ENCODE measurements around the gene VPS26C.
"Not testable (repeated sequence)": the region's sequence is repeated elsewhere in the genome, so short reads cannot be mapped to it uniquely, and the experiment has no call there.

The VPS26C gene

GRCh38 chr21:37267269-37268185 is at the start of gene VPS26C:
Gene VPS26C (minus strand): TSS chr21:37267334. CDS start chr21:37267294, 40 bp downstream.
- DNase-seq: peak; percentile 100

DNA sequence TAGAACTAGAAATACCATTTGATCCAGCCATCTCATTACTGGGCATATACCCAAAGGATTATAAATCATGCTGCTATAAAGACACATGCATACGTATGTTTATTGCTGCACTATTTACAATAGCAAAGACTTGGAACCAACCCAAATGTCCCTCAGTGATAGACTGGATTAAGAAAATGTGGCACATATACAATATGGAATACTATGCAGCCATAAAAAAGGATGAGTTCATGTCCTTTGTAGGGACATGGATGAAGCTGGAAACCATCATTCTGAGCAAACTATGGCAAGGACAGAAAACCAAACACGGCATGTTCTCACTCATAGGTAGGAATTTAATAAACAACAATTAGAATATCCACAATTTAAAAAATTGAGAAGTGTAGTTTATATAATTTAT is 48.9 kb upstream of the VPS26C start:
- not testable (repeated sequence) for DNase-seq

GRCh38 chr21:37300114-37300751 is 33.1 kb upstream of the VPS26C start:
- DNase-seq: no peak

GRCh38 chr21:37297364-37297763 is 30.2 kb upstream of the VPS26C start:
- DNase-seq: no peak

DNA sequence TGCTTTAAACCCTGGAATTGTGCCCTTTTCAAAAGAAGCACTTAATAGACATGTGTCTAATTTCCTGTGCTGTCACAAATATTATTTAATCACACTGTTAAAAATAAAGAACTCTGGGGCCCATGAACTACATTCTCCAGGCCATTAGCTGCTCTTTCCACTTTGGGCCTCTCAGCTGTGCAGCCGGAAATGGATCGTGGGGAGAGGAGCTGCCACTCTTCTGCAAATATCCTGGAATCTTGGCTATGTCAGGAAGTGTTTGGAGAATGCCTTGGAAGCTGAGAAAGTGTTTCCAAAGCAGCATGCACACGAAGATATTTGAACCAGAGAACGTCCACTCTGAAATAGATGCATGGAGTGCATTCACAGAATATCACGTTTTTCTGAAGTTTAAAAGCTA is 27.5 kb upstream of the VPS26C start:
- no peak for DNase-seq

DNA sequence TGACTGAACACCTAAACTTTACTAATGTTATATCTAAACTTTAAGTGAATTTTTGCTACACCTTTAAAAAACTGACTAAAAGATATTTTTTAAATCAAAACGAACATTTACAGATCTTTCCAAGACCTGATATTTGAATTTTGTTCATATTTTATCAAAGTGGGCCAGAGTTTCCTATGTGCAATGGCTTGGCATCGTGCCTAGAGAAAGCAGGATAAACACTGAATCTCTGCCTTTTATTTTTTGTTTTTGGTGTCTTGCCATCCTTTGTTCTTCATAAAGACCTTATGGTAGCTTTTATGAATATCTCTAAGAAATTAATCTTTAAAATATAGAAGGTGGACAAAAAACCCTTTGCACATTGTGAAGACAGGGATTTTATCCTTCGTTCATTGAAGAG is 25.8 kb upstream of the VPS26C start:
- DNase-seq: peak; percentile 18

GRCh38 chr21:37292041-37292440 is 24.9 kb upstream of the VPS26C start:
- no peak for DNase-seq

- DNase-seq: not testable (repeated sequence)
Observed at GRCh38 chr21:37283191-37283710, 16.1 kb upstream of the VPS26C start.

GRCh38 chr21:37282602-37283001 is 15.5 kb upstream of the VPS26C start:
- DNase-seq: not testable (repeated sequence)

DNA sequence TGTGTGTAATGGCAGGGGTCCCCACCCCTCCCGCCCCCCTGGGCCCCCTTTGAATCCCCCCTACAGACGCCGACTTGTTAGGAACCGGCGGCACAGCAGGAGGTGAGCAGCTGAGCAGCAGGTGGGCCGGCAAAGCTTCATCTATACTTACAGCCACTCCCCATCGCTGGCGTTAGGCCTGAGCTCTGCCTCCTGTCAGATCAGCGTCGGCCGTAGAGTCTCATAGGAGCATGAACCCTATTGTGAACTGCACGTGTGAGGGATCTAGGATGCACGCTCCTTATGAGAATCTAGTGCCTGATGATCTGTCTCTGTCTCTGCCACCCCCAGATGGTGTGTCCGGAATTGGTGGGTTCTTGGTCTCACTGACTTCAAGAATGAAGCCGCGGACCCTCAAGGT is 14.9 kb upstream of the VPS26C start:
- DNase-seq: peak; percentile 35

DNA sequence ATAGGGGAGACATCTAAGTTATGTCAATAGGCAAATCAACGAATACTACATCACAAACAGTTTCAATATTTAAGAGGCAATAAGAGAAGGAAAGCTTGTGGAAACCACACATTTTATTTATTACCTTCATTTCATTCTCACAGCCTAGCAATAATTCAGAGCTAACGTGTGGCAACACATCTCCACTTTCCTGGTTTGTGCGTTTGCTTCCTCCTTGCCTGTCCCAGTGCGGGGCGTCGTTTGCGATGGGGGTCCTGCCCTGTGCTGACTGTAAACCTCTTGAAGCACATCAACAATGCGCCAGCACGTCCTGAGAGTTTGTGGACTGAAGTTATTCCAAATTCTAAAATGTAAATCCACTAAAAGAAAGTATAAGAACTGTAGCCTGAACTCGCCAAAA is 14.4 kb upstream of the VPS26C start:
- DNase-seq: no peak

DNA sequence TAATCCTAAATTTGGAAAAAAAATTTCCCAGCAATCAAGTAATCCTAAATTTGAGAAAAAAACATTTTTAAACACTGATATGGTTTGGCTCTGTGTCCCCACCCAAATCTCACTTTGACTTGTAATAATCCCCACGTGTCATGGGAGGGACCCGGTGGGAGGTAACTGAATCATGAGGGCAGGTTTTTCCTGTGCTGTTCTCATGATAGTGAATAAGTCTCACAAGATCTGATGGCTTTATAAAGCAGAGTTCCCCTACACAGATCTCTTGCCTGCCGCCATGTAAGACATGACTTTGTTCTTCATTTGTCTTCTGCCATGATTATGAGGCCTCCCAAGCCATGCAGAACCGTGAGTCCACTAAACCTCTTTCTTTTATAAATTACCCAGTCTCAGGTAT is 12.1 kb upstream of the VPS26C start:
- not testable (repeated sequence) for DNase-seq

- no peak for DNase-seq
Observed at GRCh38 chr21:37278199-37278598, 11.1 kb upstream of the VPS26C start.

DNA sequence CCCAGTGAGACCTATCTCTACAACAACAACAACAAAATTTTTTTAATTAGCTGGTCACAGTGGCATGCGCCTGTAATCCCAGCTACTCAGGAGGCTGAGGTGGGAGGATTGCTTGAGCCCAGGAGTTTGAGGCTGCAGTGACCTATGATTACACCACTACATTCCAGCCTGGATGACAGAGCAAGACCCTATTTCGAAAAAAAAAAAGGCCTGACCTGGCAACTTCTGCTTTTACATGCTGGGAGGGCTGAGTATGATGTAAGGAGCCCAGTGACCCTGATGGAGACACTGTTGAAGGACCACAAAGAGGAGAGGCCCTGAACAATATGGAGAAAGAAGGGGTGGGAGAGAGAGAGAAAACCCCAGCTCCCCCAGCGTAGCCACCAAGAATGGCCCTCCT is 9.2 kb upstream of the VPS26C start:
- peak; percentile 44 for DNase-seq

DNA sequence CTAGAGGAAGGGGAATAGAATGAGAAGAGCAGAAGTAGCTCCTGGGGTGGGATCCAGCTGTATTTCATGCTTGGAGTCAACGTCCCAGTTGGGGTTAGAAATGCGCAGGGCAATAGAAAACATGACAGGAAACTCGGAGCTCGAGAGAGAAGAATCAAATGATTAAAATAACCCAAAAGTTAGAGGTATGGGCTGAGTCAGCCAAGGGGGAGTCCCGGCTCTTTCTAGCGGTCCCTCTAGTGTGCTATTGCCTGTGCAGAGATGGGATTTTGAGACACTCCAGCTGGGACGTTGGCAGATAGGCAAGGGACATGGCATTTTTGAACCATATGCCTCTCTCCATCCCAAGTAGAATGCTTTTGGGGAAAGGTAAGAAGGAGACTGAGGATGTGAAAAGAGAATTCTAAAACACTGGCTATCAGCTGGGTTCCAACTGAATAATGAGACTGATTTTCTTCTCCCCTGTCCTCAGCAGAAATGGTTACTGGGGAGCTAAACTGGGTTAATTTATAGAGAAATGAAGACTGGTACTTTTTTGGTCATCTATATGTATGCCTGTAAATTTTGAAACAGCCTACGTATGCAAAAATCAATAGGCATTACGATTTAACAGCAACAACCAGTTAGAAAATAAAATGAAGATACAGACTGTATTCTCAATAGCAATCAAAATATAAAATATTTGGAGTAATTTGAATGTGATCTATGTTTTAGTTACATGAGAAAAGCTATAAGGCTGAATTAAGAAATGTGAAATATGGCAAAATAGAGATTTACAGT is 7.0 kb upstream of the VPS26C start:
- no peak for DNase-seq

DNA sequence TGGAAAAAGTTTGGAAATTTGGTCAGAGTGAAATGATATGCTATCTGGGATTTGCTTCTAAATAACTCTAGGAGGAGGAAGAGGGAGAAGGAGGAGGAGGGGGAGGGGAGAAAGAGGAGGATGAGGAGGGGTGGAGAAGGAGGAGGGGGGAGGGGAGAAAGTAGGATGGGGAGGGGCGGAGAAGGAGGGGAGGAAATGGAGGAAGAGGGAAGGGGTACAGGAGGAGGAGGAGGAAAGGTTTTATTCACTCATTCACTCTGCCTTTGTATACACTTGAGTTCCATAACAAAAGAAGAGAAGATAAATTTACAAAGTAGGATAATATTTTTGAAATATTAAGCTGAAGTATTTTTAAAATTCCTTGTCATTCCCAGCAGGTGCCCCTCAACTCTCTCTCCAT is 6.3 kb upstream of the VPS26C start:
- no peak for DNase-seq

GRCh38 chr21:37272897-37273296 is 5.8 kb upstream of the VPS26C start:
- DNase-seq: no peak

DNA sequence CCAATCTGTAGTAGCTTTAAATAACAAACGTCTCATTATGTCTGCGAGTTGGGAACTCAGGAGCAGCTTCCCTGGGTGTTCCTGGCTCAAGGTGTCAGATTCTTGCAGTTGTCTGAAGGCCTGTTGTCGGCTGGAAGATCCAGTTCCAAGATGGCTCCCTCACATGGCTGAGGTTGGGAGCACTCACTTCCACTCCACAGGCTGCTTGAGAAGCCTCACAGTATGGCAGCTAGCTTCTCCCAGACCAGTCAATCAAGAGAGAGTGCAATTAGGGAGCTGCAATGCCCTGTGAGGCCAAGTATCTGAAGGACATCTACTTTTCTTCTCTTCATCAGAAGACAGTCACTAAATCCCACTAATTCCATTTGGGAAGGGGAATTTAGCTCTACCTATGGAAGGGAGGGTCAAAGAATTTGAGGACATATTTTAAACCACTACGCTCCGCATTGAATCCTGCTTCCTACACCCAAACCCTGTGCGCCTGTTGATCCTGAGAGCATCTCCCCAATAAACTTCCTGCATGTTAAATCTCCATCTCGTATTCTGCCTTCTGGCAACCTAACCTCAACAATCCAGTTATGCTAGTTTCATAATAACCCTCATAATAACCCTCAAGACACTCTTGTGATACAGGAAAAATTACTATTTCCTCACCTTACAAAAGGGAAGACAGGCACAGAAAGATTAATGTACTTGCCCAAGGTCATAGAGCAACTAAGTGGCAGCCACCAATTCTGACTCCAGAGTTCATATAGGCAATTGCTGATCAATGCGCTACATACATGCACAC is 3.6 kb upstream of the VPS26C start:
- DNase-seq: no peak

DNA sequence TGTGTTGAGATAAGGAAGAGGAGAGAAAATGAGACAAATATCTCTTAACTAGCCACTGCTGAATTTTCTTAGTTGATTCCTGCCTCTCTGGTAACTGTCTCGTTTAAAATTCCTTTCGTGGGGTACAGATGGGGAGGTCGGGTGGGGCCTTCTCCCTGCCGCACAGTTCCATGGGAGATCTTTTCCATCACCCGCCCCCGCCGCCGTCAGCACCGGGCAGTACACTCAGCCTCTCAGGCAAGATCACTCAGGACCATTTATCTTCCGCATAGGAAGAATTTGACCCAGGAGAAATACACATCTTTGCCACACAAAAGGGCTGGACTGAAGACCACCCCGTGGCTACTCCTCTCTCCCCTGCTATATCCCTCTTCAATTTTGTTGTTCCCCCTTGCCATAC is 2.3 kb upstream of the VPS26C start:
- DNase-seq: no peak

- DNase-seq: no peak
Observed at GRCh38 chr21:37268186-37268503, 1.0 kb upstream of the VPS26C start.

DNA sequence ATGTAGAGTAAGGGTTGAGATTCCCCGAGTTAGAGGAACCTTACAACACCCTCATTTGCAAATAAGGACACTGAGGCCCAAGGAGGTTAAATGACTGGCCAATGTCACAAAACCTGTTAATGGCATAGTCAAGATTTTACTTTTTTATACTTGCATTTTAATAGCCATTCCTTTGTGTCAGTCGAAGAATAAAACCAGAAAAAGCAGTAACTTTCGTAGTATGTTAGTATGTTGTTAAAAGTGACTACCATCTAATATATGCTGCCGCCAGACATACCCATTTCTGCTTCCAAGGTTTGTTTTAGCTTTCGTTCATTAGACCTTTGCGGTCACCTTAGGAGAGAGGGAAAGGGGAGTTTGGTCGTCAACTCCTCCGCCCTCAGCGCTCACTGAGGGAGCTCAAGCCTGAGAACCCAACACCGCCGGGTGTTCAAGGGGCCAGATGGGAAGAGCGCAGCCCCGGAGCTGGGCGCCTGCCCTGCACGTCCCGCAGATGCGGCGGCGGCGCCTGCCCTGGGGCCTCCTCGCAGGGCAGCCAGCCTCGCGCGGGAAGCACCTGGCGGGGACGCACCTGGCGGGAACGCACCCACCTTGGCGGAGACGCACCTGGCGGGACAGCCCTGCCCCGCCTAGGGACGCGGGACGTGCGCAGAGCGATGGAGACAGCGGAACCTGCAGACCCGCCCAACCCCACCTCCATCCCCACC is 466 bp downstream of the VPS26C start:
- peak; percentile 64 for DNase-seq

DNA sequence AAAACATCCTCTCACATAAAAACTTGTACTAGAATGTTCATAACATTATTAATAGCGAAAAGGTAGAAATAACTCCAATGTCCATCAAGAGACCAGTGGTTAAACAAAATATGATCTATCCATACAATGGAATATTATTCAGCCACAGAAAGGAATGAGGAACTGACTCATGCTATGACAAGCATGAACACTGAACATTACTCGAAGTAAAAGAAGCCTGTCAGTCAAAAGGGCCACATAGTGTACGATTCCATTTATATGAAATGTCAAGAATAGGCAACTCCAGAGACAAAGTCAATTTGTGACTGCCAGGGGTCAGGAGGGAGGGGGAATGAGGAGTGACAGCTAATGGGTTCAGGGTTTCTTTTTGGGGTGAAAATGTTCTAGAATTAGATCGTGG is 2.3 kb downstream of the VPS26C start:
- DNase-seq: no peak
